Measurements from ENCODE around the gene DGKA.
A peak's percentile ranks its signal among the peaks of the same experiment; 100 is the strongest.

The DGKA gene

GRCh38 chr12:55931780-55932550 lies 1.0 kb downstream of the DGKA start:
- no peak for DNase-seq (ENCODE audit: low read depth in 2 of 2)

GRCh38 chr12:55932551-55932910 lies 1.6 kb downstream of the DGKA start:
- no peak for DNase-seq (ENCODE audit: low read depth in 2 of 2)

GRCh38 chr12:55933169-55933798 lies 2.3 kb downstream of the DGKA start:
- DNase-seq (ENCODE audit: low read depth in 2 of 2), result no peak

GRCh38 chr12:55933799-55934742 lies 3.1 kb downstream of the DGKA start:
- no peak for DNase-seq (ENCODE audit: low read depth in 2 of 2)

- DNase-seq (ENCODE audit: low read depth in 2 of 2), result no peak
These were observed 3.8 kb downstream of the DGKA start for GRCh38 chr12:55934773-55935172.

- no peak for DNase-seq (ENCODE audit: low read depth in 2 of 2)
These were observed 4.8 kb downstream of the DGKA start for GRCh38 chr12:55935738-55936151.

DNA sequence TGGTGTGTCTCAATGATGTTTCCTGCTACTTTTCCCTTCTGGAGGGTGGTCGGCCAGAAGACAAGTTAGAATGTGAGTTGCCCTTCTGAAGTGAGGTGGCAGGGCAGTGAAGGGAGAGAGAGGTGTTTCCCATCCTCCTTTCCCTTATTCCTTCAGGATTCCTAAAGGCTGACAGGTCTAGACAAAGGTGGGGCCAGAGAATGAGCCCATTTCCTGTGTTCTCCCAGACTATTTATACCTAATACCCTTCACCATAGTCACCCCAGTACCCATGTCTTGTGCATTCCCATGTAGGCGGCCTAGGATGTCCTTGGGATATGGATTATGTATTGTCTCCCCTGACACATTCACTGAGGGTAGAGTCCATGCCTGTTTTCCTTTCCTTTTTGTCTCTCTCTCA lies 7.0 kb downstream of the DGKA start:
- no peak for DNase-seq (ENCODE audit: low read depth in 2 of 2)

GRCh38 chr12:55938826-55939501 lies 8.0 kb downstream of the DGKA start:
- DNase-seq (ENCODE audit: low read depth in 2 of 2), result no peak

DNA sequence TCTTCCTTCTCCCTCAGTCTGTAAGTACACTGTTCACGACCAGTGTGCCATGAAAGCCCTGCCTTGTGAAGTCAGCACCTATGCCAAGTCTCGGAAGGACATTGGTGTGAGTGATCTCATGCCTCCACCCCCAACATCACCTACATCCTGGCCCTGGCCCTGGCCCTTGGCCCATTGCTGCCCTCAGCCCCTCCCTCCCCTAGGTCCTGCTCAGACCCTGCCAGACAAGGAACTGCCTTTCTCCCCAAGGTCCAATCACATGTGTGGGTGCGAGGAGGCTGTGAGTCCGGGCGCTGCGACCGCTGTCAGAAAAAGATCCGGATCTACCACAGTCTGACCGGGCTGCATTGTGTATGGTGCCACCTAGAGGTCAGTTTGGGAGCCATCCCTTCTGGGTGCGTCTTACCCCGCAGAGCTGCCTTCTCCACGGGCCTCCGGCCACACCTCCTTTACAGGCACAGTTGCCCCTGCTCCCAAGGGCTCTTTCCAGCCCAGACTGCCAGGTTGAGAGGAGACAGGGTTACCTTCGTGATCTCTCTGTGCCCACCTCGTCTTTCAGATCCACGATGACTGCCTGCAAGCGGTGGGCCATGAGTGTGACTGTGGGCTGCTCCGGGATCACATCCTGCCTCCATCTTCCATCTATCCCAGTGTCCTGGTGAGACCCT lies 9.2 kb downstream of the DGKA start:
- peak; percentile 73 to 79 for DNase-seq (ENCODE audit: low read depth in 2 of 2)

- no peak for DNase-seq (ENCODE audit: low read depth in 2 of 2)
These were observed 11.1 kb downstream of the DGKA start for GRCh38 chr12:55942055-55942454.

DNA sequence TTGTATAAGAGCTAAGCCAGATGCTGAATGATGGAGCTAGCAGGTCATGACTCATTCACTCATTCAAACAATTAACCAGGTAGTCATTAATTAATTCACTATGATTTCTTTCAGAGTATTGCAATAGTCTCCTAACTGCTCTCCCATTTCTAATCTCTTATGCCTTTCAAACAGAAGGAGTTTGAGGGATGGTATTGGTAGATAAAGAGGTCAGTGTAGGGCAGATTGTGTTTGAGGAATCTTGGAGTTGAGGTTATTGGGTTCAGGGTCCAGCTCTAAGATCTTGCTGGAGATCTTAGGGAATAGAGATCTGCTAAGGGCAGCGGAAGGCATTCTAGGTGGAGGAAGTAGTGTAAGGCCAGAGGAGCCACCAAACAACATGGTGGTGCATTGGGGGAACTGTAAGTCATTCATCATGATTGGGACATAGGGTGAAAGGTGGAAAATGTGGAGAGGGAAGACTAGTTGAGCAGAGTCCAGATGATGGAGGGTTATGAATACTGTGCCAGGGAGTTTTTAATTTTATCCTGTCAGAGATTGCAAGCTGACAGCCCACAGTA lies 11.7 kb downstream of the DGKA start:
- no peak for DNase-seq (ENCODE audit: low read depth in 2 of 2)

- DNase-seq (ENCODE audit: low read depth in 2 of 2), result no peak
These were observed 15.6 kb downstream of the DGKA start for GRCh38 chr12:55946553-55946952.

- DNase-seq (ENCODE audit: low read depth in 2 of 2), result no peak
These were observed 24.4 kb downstream of the DGKA start for GRCh38 chr12:55955344-55955743.

DNA sequence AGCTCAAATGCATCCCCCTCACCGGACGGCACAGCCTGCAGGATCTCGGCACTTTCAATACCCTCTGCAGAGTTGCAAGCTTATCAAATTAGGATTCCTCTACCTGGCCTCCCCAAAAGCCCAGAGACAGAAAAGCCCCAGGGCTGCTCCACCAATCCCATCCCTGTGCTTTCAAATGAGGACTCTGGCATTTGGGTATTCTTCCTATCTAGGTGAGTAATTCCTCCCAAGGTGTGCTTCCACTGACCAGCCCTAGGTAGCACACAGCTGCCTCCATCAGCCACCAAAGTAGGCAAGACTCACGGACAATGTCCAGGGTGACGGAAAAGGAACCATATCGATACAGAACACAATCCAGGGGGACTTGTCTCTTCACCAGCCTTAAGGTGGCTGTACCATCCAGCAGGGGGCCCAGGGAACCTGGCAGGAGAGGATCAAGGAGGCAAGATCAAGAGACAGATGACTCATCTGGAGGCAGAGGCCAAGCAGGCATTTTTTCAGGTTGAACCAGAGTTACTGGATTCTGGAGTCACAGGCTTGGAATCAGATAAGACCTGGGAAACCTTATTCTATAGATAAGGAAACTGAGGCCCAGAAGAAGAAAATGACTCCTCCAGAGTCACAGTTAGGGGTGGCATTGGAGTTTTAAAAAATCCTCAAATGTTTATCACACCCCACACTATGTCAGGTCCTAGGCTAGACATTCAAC lies 25.0 kb downstream of the DGKA start:
- peak in 1 of 2 donors; percentile 42 for DNase-seq (ENCODE audit: low read depth in 2 of 2)

- DNase-seq (ENCODE audit: low read depth in 2 of 2), result no peak
These were observed 26.3 kb downstream of the DGKA start for GRCh38 chr12:55957106-55957859.

DNA sequence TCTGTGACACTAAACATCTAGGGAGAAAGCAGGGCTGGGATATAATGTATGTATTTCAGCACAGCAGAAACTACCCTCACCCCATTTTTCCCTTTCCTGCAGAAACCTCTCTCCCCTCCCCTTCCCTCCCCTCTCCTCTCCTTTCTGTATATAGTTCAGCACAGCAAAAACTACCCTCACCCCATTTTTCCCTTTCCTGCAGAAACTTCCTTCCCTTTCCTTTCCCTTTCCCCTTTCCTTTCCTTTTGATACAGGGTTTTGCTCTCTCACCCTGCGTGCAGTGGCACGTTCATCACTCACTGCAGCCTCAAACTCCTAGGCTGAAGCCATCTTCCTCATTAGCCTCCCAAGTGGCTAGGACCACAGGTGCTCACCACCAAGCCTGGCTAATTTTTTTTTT lies 32.8 kb downstream of the DGKA start:
- no peak for DNase-seq (ENCODE audit: low read depth in 2 of 2)

DNA sequence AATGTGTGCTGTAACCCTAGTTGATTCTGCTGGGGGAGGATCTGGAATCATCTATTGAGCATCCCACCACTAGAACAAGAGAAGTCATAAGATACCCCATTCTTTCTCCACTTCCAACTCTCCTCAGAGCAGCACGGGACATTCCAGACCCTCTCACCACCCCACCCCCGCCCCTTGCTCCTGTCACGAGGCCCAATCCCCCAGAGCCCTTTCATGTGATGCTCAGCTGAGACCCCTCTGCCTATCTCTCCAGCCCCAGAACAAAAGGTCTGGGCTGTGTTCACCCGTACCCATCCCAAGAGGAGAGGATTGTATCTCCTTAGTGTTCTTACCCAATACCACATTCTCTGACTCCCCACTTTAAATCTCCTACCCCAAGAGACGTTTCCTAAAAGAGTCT lies 34.3 kb downstream of the DGKA start:
- DNase-seq (ENCODE audit: low read depth in 2 of 2), result no peak

DNA sequence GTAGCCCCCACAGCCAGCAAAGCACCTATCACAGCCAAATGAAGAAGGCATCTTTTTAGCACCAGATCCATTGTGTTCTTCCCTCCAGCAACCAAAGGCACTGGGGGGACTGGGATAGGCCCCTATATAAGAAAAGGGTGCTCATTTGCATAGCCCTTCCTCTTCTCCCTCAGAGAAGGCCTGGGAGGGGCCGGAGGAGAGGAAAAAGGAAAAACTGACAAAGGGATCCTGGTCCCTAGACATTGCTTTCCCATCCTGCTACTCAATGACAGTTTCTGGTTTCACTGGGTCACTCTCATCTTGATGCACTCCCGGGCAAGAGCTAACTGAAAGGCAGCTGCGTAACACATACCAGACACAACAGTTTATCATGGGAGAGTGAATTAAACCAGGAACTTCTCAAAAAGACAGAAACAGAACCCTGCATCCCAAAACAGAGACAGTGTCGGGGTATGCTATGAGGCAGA lies 35.0 kb downstream of the DGKA start, which contains the start of gene PMEL:
Gene PMEL (minus strand): TSS at position 102 of the 467 bp plus-strand sequence. CDS start 31 bp downstream, at position 71.
- no peak for DNase-seq (ENCODE audit: low read depth in 2 of 2)

Data from stimulated activated CD4-positive, alpha-beta T cell treated with anti-CD3 and anti-CD28 coated beads, Interleukin-4, amount 100 ng/mL, for 48 hours (primary cell).